Inflammatory macrophage treated with lipopolysaccharide for 4 hours (primary cell): ENCODE measurements around the gene MEIOC.
A peak's percentile ranks its signal among the peaks of the same experiment; 100 is the strongest.
"Not testable (repeated sequence)": the region's sequence is repeated elsewhere in the genome, so short reads cannot be mapped to it uniquely, and the experiment has no call there.

ENCODE experiments used
- DNase-seq: peaks from one replicate; pipeline ENCODE4 v3.0.0-alpha.2; 2020

MEIOC gene

GRCh38 chr17:44648963-44649362, 7.3 kb upstream of the MEIOC start:
- DNase-seq, result no peak

GRCh38 chr17:44651228-44651627, 5.0 kb upstream of the MEIOC start:
- DNase-seq, result no peak

- no peak for DNase-seq
Observed at GRCh38 chr17:44652727-44653126, 3.5 kb upstream of the MEIOC start.

- no peak for DNase-seq
Observed at GRCh38 chr17:44653384-44653783, 2.9 kb upstream of the MEIOC start.

- no peak for DNase-seq
Observed at GRCh38 chr17:44653954-44654353, 2.3 kb upstream of the MEIOC start.

- DNase-seq, result no peak
Observed at GRCh38 chr17:44661835-44662234, 5.6 kb downstream of the MEIOC start.

GRCh38 chr17:44663095-44663494, 6.8 kb downstream of the MEIOC start:
- DNase-seq, result no peak

- DNase-seq, result no peak
Observed at GRCh38 chr17:44664867-44665266, 8.6 kb downstream of the MEIOC start.

GRCh38 chr17:44666006-44666405, 9.7 kb downstream of the MEIOC start:
- no peak for DNase-seq

- peak; percentile 45 for DNase-seq
Observed at GRCh38 chr17:44672479-44673093, 16.3 kb downstream of the MEIOC start.

GRCh38 chr17:44673893-44674292, 17.6 kb downstream of the MEIOC start:
- DNase-seq, result no peak

GRCh38 chr17:44677136-44677535, 20.9 kb downstream of the MEIOC start:
- DNase-seq, result no peak

GRCh38 chr17:44683303-44683702, 27.0 kb downstream of the MEIOC start:
- DNase-seq, result peak; percentile 46

GRCh38 chr17:44687756-44688155, 31.5 kb downstream of the MEIOC start:
- no peak for DNase-seq

- DNase-seq, result no peak
Observed at GRCh38 chr17:44688200-44688599, 31.9 kb downstream of the MEIOC start.

- peak; percentile 5 for DNase-seq
Observed at GRCh38 chr17:44688675-44689476, 32.6 kb downstream of the MEIOC start.

- DNase-seq, result peak; percentile 92
Observed at GRCh38 chr17:44689477-44690217, 33.4 kb downstream of the MEIOC start, which contains the start of gene CCDC43. Gene CCDC43, minus strand, starts transcription at chr17:44689776. Its CDS starts 23 bp downstream, at chr17:44689753.

GRCh38 chr17:44690746-44691306, 34.6 kb downstream of the MEIOC start:
- DNase-seq, result peak; percentile 15

GRCh38 chr17:44693609-44694008, 37.3 kb downstream of the MEIOC start:
- DNase-seq, result no peak

GRCh38 chr17:44700288-44700687, 44.0 kb downstream of the MEIOC start:
- not testable (repeated sequence) for DNase-seq

- peak; percentile 2 for DNase-seq
Observed at GRCh38 chr17:44707755-44708400, 51.6 kb downstream of the MEIOC start.

- peak; percentile 94 for DNase-seq
Observed at GRCh38 chr17:44708401-44709263, 52.4 kb downstream of the MEIOC start, which contains the start of gene DBF4B. Gene DBF4B, plus strand, starts transcription at chr17:44708665. Its CDS starts 156 bp downstream, at chr17:44708821.
